Measurements from ENCODE around the gene TLL1.

Gene TLL1

DNA sequence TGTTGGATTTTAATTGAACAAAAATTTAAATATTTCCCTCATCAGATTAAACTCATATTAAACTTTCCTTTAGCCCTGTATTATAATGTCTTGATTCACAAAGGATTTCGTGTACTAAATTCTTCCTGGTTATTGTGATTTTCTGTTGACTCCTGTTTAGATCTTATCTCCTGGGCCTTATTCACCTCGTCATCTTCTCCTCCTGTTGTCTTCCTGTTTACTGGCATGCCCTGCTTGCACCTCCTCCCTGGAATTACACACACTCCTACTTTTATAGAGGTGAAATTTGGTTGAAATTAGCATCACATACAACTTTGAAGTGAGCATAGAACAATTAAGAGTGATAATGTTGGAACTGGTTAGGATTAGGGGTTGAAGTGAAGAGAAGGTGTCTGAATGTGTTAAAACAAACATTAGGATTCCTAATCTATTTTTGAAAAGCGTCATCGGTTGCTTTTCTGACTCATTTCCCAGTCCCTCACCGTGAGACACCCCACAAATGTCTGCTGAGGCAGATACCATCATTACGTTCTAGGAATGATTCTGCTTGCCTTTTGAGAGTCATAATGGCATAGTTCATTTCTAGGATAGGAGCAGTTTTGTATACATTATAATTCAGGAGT is 32.5 kb downstream of the TLL1 start:
- no peak for DNase-seq

DNA sequence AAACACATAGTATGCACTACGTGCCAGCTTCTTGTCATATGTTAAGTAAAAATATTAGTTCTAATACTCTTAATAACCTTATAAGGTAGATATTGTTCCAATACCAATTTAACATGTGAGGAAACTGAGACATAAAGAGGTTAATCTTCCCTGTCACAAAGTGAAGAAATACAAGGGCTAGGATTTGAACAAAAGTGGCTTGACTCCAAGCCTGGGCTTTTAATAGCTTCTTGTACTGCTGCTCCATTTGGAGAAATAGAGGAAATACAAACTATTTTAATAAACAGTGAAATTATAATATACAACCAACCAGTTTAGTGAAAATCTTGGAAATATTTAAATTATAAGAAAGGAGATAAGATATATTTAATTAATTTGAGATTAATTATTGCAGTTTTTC is 33.2 kb downstream of the TLL1 start:
- DNase-seq = no peak

GRCh38 chr4:165909947-165910346 is 36.9 kb downstream of the TLL1 start:
- DNase-seq = no peak

DNA sequence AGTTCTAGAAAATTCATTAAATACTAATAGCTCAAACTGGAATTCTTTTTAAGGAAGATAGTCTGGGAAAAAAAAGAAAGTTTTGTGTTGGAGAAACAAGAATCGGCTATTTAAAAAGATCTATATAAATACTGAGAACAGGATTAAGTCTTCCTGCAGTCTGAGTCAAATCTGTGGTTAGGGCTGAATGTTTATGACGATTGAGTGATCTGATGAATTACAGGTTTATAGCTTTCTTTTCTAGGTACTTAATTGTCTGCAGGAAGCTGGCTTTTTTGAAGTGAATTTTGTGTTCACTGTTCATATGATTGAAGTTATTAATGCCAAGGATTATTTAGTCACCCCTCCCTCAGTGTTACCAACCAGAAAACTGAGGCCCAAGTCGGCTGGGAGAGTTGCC is 42.2 kb downstream of the TLL1 start:
- DNase-seq = no peak

DNA sequence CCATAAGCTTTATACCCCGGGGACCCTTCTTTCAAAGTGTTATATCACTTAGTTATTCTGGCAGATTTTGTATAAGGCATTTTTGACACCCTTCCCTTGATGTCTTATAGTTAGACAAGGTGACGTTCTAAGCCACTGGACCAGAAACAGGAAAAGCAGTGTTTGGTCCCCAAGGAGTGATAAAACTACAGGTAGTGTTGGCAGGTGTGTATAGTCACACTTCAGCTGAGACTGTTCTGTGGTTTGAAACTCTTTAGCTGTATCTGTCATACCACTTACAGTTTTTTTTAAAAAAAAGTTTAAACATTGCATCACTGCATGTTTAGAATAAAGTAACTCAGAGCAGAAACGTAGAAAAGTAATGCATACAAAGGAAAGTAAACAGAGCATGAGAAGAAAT is 48.5 kb downstream of the TLL1 start:
- no peak for DNase-seq

DNA sequence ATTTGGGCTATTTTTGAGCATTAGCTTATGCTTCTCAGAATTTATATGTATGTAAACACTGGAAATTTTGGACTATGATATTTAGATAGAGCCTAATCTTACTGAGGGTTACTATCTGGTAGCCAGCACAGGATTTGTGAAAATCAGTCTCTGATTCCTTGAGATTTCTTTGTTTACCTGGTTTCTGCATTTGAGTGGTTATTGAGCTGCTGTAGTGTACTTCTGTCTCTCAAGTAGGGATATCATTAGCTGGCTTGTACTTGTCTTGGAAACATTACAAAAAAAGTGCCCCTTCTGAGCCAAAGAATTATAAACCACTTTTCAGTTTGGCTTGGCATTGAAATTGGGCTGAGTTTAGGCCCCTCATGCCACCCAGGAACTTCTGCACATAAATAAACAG is 49.7 kb downstream of the TLL1 start:
- DNase-seq = no peak

GRCh38 chr4:165926307-165926706 is 53.3 kb downstream of the TLL1 start:
- no peak for DNase-seq

DNA sequence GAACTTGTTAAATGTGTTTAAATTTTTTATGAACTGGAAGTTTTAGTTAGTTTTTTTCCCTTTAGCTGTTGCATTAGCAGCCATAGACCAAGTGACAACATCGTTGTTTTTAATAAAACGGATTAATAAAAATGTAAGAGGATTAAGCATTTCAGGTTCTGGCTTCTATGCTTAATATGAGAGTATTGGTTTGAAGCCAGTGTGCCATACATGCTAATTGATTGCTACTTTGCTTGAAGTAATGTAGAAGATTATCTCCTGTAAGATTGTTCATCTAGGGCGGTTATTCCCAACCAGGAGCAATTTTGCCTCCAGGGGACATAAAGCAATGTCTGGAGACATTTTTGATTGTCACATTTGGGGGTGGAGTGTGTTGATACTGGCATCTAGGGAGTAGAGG is 54.3 kb downstream of the TLL1 start:
- no peak for DNase-seq

GRCh38 chr4:165927815-165928214 is 54.8 kb downstream of the TLL1 start:
- no peak for DNase-seq

DNA sequence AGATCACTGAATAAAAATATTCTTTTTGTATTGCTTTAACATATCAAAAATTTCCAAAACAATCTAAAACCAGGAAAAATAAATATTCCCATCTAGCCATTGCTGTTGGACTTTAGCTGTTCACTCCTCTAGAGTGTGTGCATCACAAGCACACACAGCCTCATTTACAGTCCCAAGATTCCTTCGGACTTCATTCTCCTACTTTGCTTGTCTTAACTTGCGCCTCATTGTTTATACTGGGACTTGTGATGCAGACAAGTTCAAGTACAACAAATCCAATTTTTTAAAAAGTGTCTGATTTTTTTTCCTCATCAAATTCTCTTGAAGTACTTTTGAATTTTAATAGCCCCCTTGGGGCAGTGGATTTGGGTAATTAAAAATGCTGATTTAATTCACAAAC is 55.6 kb downstream of the TLL1 start:
- DNase-seq = no peak

GRCh38 chr4:165929662-165930061 is 56.6 kb downstream of the TLL1 start:
- no peak for DNase-seq

GRCh38 chr4:165931741-165932140 is 58.7 kb downstream of the TLL1 start:
- no peak for DNase-seq

DNA sequence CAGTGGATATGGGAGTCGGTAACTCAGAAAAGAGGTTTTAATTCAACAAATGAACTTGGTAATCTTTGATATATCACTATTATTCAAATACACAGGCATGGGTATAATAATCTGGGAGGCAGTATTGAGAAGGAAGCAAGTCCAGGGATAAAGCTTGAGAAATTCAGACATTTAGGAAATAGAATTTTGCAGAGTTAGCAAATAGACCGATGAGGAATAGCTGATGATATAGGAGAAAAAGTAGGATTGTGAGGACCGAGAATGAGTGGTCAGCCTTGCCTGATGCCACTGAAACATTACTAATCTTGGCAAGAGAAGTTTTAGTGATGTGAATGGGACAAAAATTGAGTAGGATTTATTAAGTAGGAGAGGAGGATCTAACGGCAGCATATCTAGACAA is 71.9 kb downstream of the TLL1 start:
- DNase-seq = no peak

- DNase-seq = no peak
Observed at GRCh38 chr4:165945991-165946390, 73.0 kb downstream of the TLL1 start.

GRCh38 chr4:165947019-165947418 is 74.0 kb downstream of the TLL1 start:
- DNase-seq = no peak

GRCh38 chr4:165953181-165953580 is 80.1 kb downstream of the TLL1 start:
- no peak for DNase-seq

- no peak for DNase-seq
Observed at GRCh38 chr4:165963621-165964020, 90.6 kb downstream of the TLL1 start.

GRCh38 chr4:165964591-165964990 is 91.6 kb downstream of the TLL1 start:
- no peak for DNase-seq

- DNase-seq = no peak
Observed at GRCh38 chr4:165965503-165965902, 92.5 kb downstream of the TLL1 start.

DNA sequence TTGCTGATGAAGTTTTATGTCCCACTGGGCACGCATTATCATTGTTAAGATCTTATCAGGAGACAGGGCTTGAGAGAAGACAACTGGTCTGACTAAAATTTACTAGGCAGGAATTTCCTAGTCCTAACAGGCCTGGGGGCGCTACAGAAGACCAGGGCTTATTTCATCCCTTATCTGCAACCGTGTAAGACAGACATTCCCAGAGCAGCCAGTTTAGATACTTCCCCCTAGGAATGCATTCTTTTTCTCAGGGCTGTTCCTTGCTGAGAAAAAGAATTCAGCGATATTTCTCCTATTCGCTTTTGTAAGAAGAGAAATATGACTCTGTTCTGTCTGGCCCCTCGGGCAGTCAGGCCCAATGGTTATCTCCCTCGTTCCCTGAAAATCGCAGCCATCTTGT is 93.8 kb downstream of the TLL1 start:
- DNase-seq = no peak

DNA sequence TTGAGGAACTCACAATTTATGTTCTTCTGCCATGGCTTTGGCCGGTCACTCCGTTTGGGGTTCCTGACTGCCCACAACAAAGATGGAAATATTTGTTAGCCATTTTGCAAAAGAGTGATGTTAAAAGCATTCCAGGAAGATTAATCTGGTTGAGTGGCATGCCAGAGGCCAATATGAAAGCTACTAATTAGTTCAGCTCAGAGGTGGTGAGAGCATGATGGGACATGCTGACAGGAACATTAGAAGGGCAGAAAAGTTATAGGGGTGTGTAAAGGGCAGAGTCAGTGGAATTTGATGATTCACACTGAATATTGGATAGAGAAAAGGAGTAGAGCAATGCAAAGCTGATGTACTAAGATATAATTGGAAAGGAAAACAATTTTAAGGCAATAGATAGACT is 94.4 kb downstream of the TLL1 start:
- no peak for DNase-seq

GRCh38 chr4:165970703-165971420 is 97.8 kb downstream of the TLL1 start:
- DNase-seq = no peak

DNA sequence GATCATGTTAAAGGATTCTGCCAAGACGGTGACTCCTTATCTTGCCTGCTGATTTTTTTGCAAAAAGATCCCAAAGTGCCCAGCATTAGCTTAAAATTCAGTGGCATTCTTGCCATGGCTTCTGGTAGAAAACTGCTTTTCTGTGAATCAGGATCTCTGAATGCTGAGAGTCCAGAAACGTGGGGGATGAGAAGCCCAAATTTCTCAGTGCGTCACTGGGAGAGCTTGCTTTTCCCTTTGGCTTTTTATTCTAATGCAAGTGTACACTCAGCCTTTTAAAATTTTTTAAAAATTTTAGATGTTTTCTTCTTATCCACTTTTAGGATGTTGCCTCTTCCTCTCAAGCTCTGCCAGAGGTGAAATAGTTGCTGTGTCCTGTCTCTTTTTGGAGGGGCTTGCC is 98.4 kb downstream of the TLL1 start:
- DNase-seq = no peak

GRCh38 chr4:165971933-165972332 is 98.9 kb downstream of the TLL1 start:
- no peak for DNase-seq

- no peak for DNase-seq
Observed at GRCh38 chr4:165972747-165973146, 99.7 kb downstream of the TLL1 start.

Measured in GDM1 (cell line).